Endothelial cell (in vitro differentiated cells): Measurements from ENCODE around the gene EPHA6. TPM values are rescaled to one million over a fixed set of nuclear protein-coding genes. Genes with fewer than 3 reads are reported as not detected.

Source experiments
- DNase-seq: peaks from one replicate; pipeline ENCODE4 v3.0.0; 2021; ENCODE audit warnings: low spot score
- H3K27ac Mint-ChIP-seq: one replicate; pipeline ENCODE4 v1.8.0; 2021; ENCODE audit warnings: mixed read lengths, inconsistent platforms; ENCODE audit not compliant: unreplicated experiment
- H3K27me3 Mint-ChIP-seq: one replicate; pipeline ENCODE4 v1.8.0; 2021; ENCODE audit warnings: mild to moderate bottlenecking, moderate library complexity, mixed read lengths, inconsistent platforms; ENCODE audit not compliant: unreplicated experiment
- H3K36me3 Mint-ChIP-seq: one replicate; pipeline ENCODE4 v1.8.0; 2021; ENCODE audit warnings: mild to moderate bottlenecking, low read depth, mixed read lengths, inconsistent platforms; ENCODE audit not compliant: unreplicated experiment
- H3K4me1 Mint-ChIP-seq: one replicate; pipeline ENCODE4 v1.8.0; 2021; ENCODE audit warnings: mild to moderate bottlenecking, mixed read lengths, inconsistent platforms; ENCODE audit not compliant: unreplicated experiment
- H3K4me3 Mint-ChIP-seq: one replicate; pipeline ENCODE4 v1.8.0; 2021; ENCODE audit warnings: mild to moderate bottlenecking, mixed read lengths, inconsistent platforms; ENCODE audit not compliant: unreplicated experiment
- H3K9me3 Mint-ChIP-seq: one replicate; pipeline ENCODE4 v1.8.0; 2021; ENCODE audit warnings: mixed read lengths, inconsistent platforms; ENCODE audit not compliant: unreplicated experiment
- CTCF ChIP-seq: fragments of 200-600 bp; sonication (generic); IDR thresholded peaks from one replicate; pipeline ENCODE4 v1.5.0; 2021; ENCODE audit warnings: antibody characterized with exemption; ENCODE audit not compliant: unreplicated experiment
- total RNA-seq: library from RNA; stranded (reverse); fragmentation: NEBNext Ultra II Directional; extraction: Animal tissue kit (Norgen Biotek cat#: 25700); gene quantifications from one replicate; pipeline ENCODE4 v1.2.1, GENCODE V29; 2021; ENCODE audit not compliant: unreplicated experiment

EPHA6 gene
- total RNA-seq, 1 donor from 2014 or later, result 21.8 TPM

- no peak for DNase-seq
- Mint-ChIP-seq H3K4me3 (no peak overlapping the region), H3K4me1 (peaks cover 4% of the 10 kb centered on the region), H3K9me3 (no peaks in the 10 kb centered on the region), H3K36me3 (peaks cover 2% of the 10 kb centered on the region), H3K27ac (no peak overlapping the region), H3K27me3 (no peaks in the 10 kb centered on the region)
- no peak for TF ChIP-seq CTCF
These were observed 260.2 kb downstream of the EPHA6 start for GRCh38 chr3:97074546-97074945.

DNA sequence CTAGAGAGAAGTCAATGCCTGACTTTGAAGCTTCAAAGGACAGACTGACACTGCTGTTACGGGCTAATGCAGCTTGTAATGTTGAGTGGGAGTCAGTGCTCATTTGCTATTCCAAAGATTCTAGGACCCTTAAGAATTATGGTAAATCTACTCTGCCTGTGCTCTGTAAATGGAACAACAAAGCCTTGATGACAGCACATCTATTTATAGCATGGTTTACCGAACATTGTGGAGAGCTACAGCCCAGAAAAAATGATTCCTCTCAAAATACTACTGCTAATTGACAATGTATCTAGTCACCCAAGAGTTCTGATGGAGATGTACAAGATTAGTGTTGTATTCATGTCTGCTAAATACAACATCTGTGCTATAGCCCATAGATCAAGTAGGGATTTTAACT, 262.3 kb downstream of the EPHA6 start:
- no peak for DNase-seq
- H3K36me3 Mint-ChIP-seq, result peaks cover 2% of the 10 kb centered on the region
- no peak for TF ChIP-seq CTCF
- no peak overlapping the region for H3K4me3 Mint-ChIP-seq
- H3K4me1 Mint-ChIP-seq, result no peaks in the 10 kb centered on the region
- H3K27ac Mint-ChIP-seq, result no peak overlapping the region
- H3K27me3 Mint-ChIP-seq, result no peaks in the 10 kb centered on the region
- H3K9me3 Mint-ChIP-seq, result no peaks in the 10 kb centered on the region

DNA sequence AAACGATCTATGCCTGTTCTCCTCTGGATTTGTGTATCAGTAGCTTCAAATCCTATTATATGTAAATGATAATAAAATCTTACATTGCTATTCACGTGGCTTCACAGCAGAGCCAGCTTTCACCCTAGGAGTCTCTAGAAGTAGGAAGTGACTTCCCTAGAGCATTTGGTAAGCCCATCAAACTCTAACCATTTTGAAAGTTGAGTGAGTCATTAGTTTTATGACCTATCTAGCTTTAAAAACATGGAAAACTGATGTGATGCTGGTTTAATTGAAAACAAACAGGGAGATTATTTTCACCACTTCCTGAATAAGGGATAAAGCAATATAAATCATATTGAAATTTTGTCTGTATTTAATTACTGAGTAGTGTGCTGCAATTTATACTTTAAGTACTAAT, 275.2 kb downstream of the EPHA6 start:
- H3K36me3 Mint-ChIP-seq, result no peaks in the 10 kb centered on the region
- H3K27me3 Mint-ChIP-seq, result no peaks in the 10 kb centered on the region
- no peak overlapping the region for H3K27ac Mint-ChIP-seq
- no peak for DNase-seq
- TF ChIP-seq CTCF, result no peak
- no peaks in the 10 kb centered on the region for H3K9me3 Mint-ChIP-seq
- H3K4me1 Mint-ChIP-seq, result peaks cover 12% of the 10 kb centered on the region
- H3K4me3 Mint-ChIP-seq, result no peak overlapping the region

GRCh38 chr3:97102641-97103040, 288.2 kb downstream of the EPHA6 start:
- H3K9me3 Mint-ChIP-seq, result no peaks in the 10 kb centered on the region
- no peak for TF ChIP-seq CTCF
- no peaks in the 10 kb centered on the region for H3K27me3 Mint-ChIP-seq
- no peak overlapping the region for H3K4me3 Mint-ChIP-seq
- no peak overlapping the region for H3K27ac Mint-ChIP-seq
- peaks cover 10% of the 10 kb centered on the region for H3K4me1 Mint-ChIP-seq
- no peak for DNase-seq
- no peaks in the 10 kb centered on the region for H3K36me3 Mint-ChIP-seq

DNA sequence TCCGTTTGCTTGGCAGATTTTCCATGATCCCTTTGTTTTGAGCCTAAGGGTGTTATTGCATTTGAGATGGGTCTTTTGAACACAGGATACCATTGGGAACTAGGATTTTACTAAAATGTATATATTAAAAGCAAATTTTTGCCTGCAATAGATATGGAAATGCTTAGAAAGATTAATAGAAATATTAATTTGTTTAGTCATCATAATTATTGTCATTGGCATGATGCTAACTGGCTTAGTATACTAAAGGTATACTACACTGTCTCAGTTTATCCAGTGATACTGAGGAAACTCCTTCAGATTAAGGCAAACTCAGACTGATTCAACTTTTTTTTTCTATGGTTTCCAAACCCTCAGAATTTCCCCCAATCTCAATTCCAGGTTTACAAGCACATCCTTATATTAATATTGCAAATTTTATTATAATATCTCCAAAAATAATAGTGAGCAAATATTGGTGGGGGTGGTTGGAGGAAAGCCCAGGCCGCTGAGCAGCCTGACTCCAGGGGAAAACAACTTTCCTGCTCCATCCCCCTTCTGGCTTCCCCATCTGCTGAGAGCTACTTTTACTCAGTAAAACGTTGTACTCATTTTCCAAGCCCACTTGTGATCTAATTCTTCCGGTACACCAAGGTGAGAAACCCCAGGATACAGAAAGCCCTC, 291.7 kb downstream of the EPHA6 start:
- no peak overlapping the region for H3K4me3 Mint-ChIP-seq
- H3K9me3 Mint-ChIP-seq, result no peaks in the 10 kb centered on the region
- no peak for TF ChIP-seq CTCF
- H3K36me3 Mint-ChIP-seq, result no peaks in the 10 kb centered on the region
- peaks cover 10% of the 10 kb centered on the region for H3K4me1 Mint-ChIP-seq
- H3K27ac Mint-ChIP-seq, result no peak overlapping the region
- H3K27me3 Mint-ChIP-seq, result peaks cover 2% of the 10 kb centered on the region
- no peak for DNase-seq
